Liver (tissue), 9 donors: ENCODE data around the gene SLC38A1. TPM values are rescaled to one million over a fixed set of nuclear protein-coding genes. Genes with fewer than 3 reads are reported as not detected.
A peak's percentile ranks its signal among the peaks of the same experiment; 100 is the strongest.

Experiments
- DNase-seq: peaks from one replicate; pipeline ENCODE4 v3.0.0-alpha.2; 2017; ENCODE audit warnings: low spot score
- H3K27ac ChIP-seq, 2 donors: one replicate each; pipeline ENCODE4 v1.7.0; 2013; ENCODE audit warnings: inconsistent platforms in 2 of 2, low read length in 2 of 2, control low read depth in 1 of 2, low read depth in 1 of 2, mild to moderate bottlenecking in 1 of 2
- H3K27me3 ChIP-seq, 4 donors: one replicate each; pipeline versions ENCODE4 v1.6.1 to v1.7.0; 2013; ENCODE audit warnings: low read length in 3 of 4, inconsistent platforms in 1 of 4, mild to moderate bottlenecking in 1 of 4, moderate library complexity in 1 of 4; ENCODE audit not compliant: control insufficient read depth in 4 of 4, insufficient read depth in 4 of 4
- H3K36me3 ChIP-seq, 4 donors: one replicate each; pipeline versions ENCODE4 v1.6.1 to v1.7.0; 2013; ENCODE audit warnings: low read length in 3 of 4, mild to moderate bottlenecking in 3 of 4, low read depth in 1 of 4, moderate library complexity in 1 of 4; ENCODE audit not compliant: control insufficient read depth in 4 of 4, insufficient read depth in 3 of 4
- H3K4me1 ChIP-seq, 4 donors: one replicate each; pipeline versions ENCODE4 v1.6.1 to v1.7.0; 2013; ENCODE audit warnings: low read length in 3 of 4, mild to moderate bottlenecking in 3 of 4, moderate library complexity in 1 of 4; ENCODE audit not compliant: control insufficient read depth in 4 of 4, insufficient read depth in 4 of 4
- H3K4me3 ChIP-seq, 3 donors: one replicate each; pipeline versions ENCODE4 v1.6.1 to v1.7.0; 2013; ENCODE audit warnings: low read length in 3 of 3, control low read depth in 1 of 3, low read depth in 1 of 3, mild to moderate bottlenecking in 1 of 3
- H3K9ac ChIP-seq, 2 donors: one replicate each; pipeline ENCODE4 v1.7.0; 2013; ENCODE audit warnings: low read length in 2 of 2, mild to moderate bottlenecking in 2 of 2, moderate library complexity in 2 of 2, control low read depth in 1 of 2, low read depth in 1 of 2
- H3K9me3 ChIP-seq, 4 donors: one replicate each; pipeline versions ENCODE4 v1.6.1 to v1.7.0; 2013; ENCODE audit warnings: low read length in 3 of 4; ENCODE audit not compliant: control insufficient read depth in 4 of 4
- ATF3 ChIP-seq: IDR thresholded peaks from 2 replicates; pipeline ENCODE4 v1.6.1; 2016; ENCODE audit warnings: antibody characterized with exemption
- EGR1 ChIP-seq, 2 donors: IDR thresholded peaks; 2 replicates each; pipeline ENCODE4 v1.6.1; 2016 to 2018; ENCODE audit warnings: antibody characterized with exemption in 2 of 2, low read depth in 2 of 2
- FOXA1 ChIP-seq: IDR thresholded peaks from 2 replicates; pipeline ENCODE4 v1.6.1; 2016; ENCODE audit warnings: antibody characterized with exemption
- FOXA2 ChIP-seq: IDR thresholded peaks from 2 replicates; pipeline ENCODE4 v1.6.1; 2016; ENCODE audit warnings: antibody characterized with exemption
- GABPA ChIP-seq, 2 donors: IDR thresholded peaks in 1 of 2; conservative IDR thresholded peaks in 1 of 2; 2 replicates each; pipeline ENCODE4 v1.6.1; 2016; ENCODE audit warnings: antibody characterized with exemption in 2 of 2, mild to moderate bottlenecking in 1 of 2, moderate library complexity in 1 of 2
- JUND ChIP-seq, 2 donors: IDR thresholded peaks; 2 replicates each; pipeline ENCODE4 v1.6.1; 2016; ENCODE audit warnings: antibody characterized with exemption in 2 of 2
- MAX ChIP-seq: IDR thresholded peaks from 2 replicates; pipeline ENCODE4 v1.6.1; 2016; ENCODE audit warnings: antibody characterized with exemption
- NR2F2 ChIP-seq: IDR thresholded peaks from 2 replicates; pipeline ENCODE4 v1.6.1; 2016; ENCODE audit warnings: antibody characterized with exemption
- RXRA ChIP-seq, 2 donors: IDR thresholded peaks; 2 replicates each; pipeline ENCODE4 v1.6.1; 2017 to 2018; ENCODE audit warnings: antibody characterized with exemption in 2 of 2, mild to moderate bottlenecking in 1 of 2
- SP1 ChIP-seq: IDR thresholded peaks from 2 replicates; pipeline ENCODE4 v1.6.1; 2018; ENCODE audit warnings: antibody characterized with exemption, mild to moderate bottlenecking
- TAF1 ChIP-seq: conservative IDR thresholded peaks from 2 replicates; pipeline ENCODE4 v1.6.1; 2016; ENCODE audit warnings: antibody characterized with exemption, mild to moderate bottlenecking
- YY1 ChIP-seq: IDR thresholded peaks from 2 replicates; pipeline ENCODE4 v1.6.1; 2016; ENCODE audit warnings: antibody characterized with exemption, mild to moderate bottlenecking
- ZBTB33 ChIP-seq: IDR thresholded peaks from 2 replicates; pipeline ENCODE4 v1.6.1; 2016; ENCODE audit warnings: antibody characterized with exemption
- WGBS: extraction: QIAGEN DNeasy Blood & Tissue Kit; methylation state at CpG from one replicate; pipeline ENCODE4 v1.1.7; 2013; 5-methylcytosine and 5-hydroxymethylcytosine counted together
- polyA plus RNA-seq, 2 donors: library from polyadenylated mRNA; stranded (reverse) in 1 of 2; unstranded in 1 of 2; fragments of 200-250 nt in 1 of 2; fragments of >200 nt in 1 of 2; fragmentation: Nextera tagmentation in 1 of 2; extraction: Ambion mirVana in 1 of 2; gene quantifications; one replicate each; pipeline versions ENCODE4 v1.2.1 to v1.2.3, GENCODE V29; 2013 to 2015
- total RNA-seq, 2 donors: library from RNA; depleted of rRNA; stranded (reverse); fragments of >200 nt; gene quantifications; one replicate each; pipeline ENCODE4 v1.2.3, GENCODE V29; 2014
- TF ChIP-seq, protein P1 (sequence below): IDR thresholded peaks from 2 replicates; pipeline ENCODE4 v1.6.1; 2016; ENCODE audit warnings: antibody characterized with exemption, mild to moderate bottlenecking
- donor health status: healthy.
- donor health status: healthy.
- donor health status: healthy.
- donor health status: healthy.
- donor health status: healthy.

The SLC38A1 gene
- total and polyA plus RNA-seq, 4 donors: 6.2 to 14.9 (median 9.6) TPM

GRCh38 chr12:46205294-46205693 is 63.5 kb downstream of the SLC38A1 start:
- Histone ChIP-seq H3K27ac (no peak overlapping the region), H3K4me3 (no peak overlapping the region), H3K4me1 (peaks cover 0 to 8% (median 5%) of the 10 kb centered on the region in 4 donors), H3K27me3 (no peaks in the 10 kb centered on the region), H3K9ac (no peak overlapping the region), H3K9me3 (no peaks in the 10 kb centered on the region), H3K36me3 (peaks cover 0 to 2% (median 0%) of the 10 kb centered on the region in 4 donors)
- no peak for DNase-seq
- 69% methylated on average over 2 of the region's 2 CpGs for WGBS
- TF ChIP-seq RXRA (IDR thresholded peaks at IDR 0.05) (no peak), ATF3 (no peak), JUND (IDR thresholded peaks at IDR 0.05) (no peak), MAX (no peak), GABPA (IDR thresholded peaks at IDR 0.05 in 1 of 2, conservative IDR thresholded peaks at IDR 0.05 in 1 of 2) (no peak), EGR1 (IDR thresholded peaks at IDR 0.05; ENCODE audit: low read depth in 2 of 2) (no peak), FOXA1 (no peak), FOXA2 (no peak), SP1 (no peak), TAF1 (no peak), NR2F2 (no peak)

- no peak for DNase-seq
- H3K27me3 ChIP-seq: no peaks in the 10 kb centered on the region
- H3K4me3 ChIP-seq: no peak overlapping the region
- H3K9ac ChIP-seq: no peak overlapping the region
- peaks cover 0 to 12% (median 5%) of the 10 kb centered on the region in 4 donors for H3K4me1 ChIP-seq
- peaks cover 0 to 3% (median 1%) of the 10 kb centered on the region in 4 donors for H3K36me3 ChIP-seq
- no peak overlapping the region for H3K27ac ChIP-seq
- 41% methylated on average over 5 of the region's 5 CpGs for WGBS
- no peak for TF ChIP-seq GABPA (IDR thresholded peaks at IDR 0.05 in 1 of 2, conservative IDR thresholded peaks at IDR 0.05 in 1 of 2)
- peak in 1 of 2 donors; percentile 4 for TF ChIP-seq RXRA (IDR thresholded peaks at IDR 0.05)
- no peaks in the 10 kb centered on the region for H3K9me3 ChIP-seq
Measured at GRCh38 chr12:46201284-46201789, 67.5 kb downstream of the SLC38A1 start.

GRCh38 chr12:46200551-46200950 is 68.3 kb downstream of the SLC38A1 start:
- DNase-seq: no peak
- Histone ChIP-seq H3K4me1 (peaks cover 0 to 12% (median 5%) of the 10 kb centered on the region in 4 donors), H3K36me3 (peaks cover 0 to 3% (median 1%) of the 10 kb centered on the region in 4 donors), H3K9ac (no peak overlapping the region), H3K27ac (no peak overlapping the region), H3K27me3 (no peaks in the 10 kb centered on the region), H3K9me3 (no peaks in the 10 kb centered on the region), H3K4me3 (no peak overlapping the region)
- TF ChIP-seq TAF1 (no peak), ZBTB33 (no peak), SP1 (no peak), ATF3 (no peak), EGR1 (IDR thresholded peaks at IDR 0.05; ENCODE audit: low read depth in 2 of 2) (no peak), GABPA (IDR thresholded peaks at IDR 0.05 in 1 of 2, conservative IDR thresholded peaks at IDR 0.05 in 1 of 2) (no peak), NR2F2 (no peak), JUND (IDR thresholded peaks at IDR 0.05) (no peak), MAX (no peak), YY1 (no peak), FOXA1 (no peak)
- TF ChIP-seq, protein P1, sequence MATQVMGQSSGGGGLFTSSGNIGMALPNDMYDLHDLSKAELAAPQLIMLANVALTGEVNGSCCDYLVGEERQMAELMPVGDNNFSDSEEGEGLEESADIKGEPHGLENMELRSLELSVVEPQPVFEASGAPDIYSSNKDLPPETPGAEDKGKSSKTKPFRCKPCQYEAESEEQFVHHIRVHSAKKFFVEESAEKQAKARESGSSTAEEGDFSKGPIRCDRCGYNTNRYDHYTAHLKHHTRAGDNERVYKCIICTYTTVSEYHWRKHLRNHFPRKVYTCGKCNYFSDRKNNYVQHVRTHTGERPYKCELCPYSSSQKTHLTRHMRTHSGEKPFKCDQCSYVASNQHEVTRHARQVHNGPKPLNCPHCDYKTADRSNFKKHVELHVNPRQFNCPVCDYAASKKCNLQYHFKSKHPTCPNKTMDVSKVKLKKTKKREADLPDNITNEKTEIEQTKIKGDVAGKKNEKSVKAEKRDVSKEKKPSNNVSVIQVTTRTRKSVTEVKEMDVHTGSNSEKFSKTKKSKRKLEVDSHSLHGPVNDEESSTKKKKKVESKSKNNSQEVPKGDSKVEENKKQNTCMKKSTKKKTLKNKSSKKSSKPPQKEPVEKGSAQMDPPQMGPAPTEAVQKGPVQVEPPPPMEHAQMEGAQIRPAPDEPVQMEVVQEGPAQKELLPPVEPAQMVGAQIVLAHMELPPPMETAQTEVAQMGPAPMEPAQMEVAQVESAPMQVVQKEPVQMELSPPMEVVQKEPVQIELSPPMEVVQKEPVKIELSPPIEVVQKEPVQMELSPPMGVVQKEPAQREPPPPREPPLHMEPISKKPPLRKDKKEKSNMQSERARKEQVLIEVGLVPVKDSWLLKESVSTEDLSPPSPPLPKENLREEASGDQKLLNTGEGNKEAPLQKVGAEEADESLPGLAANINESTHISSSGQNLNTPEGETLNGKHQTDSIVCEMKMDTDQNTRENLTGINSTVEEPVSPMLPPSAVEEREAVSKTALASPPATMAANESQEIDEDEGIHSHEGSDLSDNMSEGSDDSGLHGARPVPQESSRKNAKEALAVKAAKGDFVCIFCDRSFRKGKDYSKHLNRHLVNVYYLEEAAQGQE: no peak
- 96% methylated on average over 3 of the region's 3 CpGs for WGBS
